Cardiac muscle cell (in vitro differentiated cells and primary cell): ENCODE data around the gene INTS6. TPM values are rescaled to one million over a fixed set of nuclear protein-coding genes. Genes with fewer than 3 reads are reported as not detected.

Source experiments
- DNase-seq, 2 donors: peaks; one replicate each; pipeline versions ENCODE4 v3.0.0 to v3.0.0-alpha.2; 2010 to 2017; ENCODE audit warnings: low read depth in 1 of 2, low spot score in 1 of 2
- H3K27ac ChIP-seq: fragments of 200-600 bp; sonication (generic); 2 replicates; pipeline ENCODE4 v1.5.1; 2016
- H3K27me3 ChIP-seq: fragments of 200-600 bp; sonication (generic); 2 replicates; pipeline ENCODE4 v1.6.0; 2016; ENCODE audit warnings: control low read depth
- H3K36me3 ChIP-seq: fragments of 200-600 bp; sonication (generic); 2 replicates; pipeline ENCODE4 v1.5.1; 2016; ENCODE audit warnings: control low read depth
- H3K4me1 ChIP-seq: fragments of 200-600 bp; sonication (generic); 2 replicates; pipeline ENCODE4 v1.8.1; 2017; ENCODE audit warnings: low read depth, mild to moderate bottlenecking, mixed run types
- H3K4me3 ChIP-seq: fragments of 200-600 bp; sonication (generic); 2 replicates; pipeline ENCODE4 v1.5.1; 2016; ENCODE audit warnings: mild to moderate bottlenecking
- H3K9me3 ChIP-seq: fragments of 200-600 bp; sonication (generic); 2 replicates; pipeline ENCODE4 v1.5.1; 2017; ENCODE audit warnings: low read depth, mild to moderate bottlenecking, control low read depth
- polyA plus RNA-seq: library from polyadenylated mRNA; unstranded; fragments of >200 nt; fragmentation: Nextera tagmentation; extraction: Ambion mirVana; gene quantifications from 2 replicates; pipeline ENCODE4 v1.2.1, GENCODE V29; 2016
- total RNA-seq: library from RNA; depleted of rRNA; stranded (reverse); fragments of >200 nt; gene quantifications from 2 replicates; pipeline ENCODE4 v1.2.3, GENCODE V29; 2016
- TF ChIP-seq, protein P1 (sequence below): IDR thresholded peaks from 2 replicates; pipeline ENCODE4 v1.5.1; 2012; ENCODE audit warnings: low read depth, mild to moderate bottlenecking, low read length

The INTS6 gene
- total and polyA plus RNA-seq, 2 experiments from 2014 or later: 22.5 to 29.7 TPM

DNA sequence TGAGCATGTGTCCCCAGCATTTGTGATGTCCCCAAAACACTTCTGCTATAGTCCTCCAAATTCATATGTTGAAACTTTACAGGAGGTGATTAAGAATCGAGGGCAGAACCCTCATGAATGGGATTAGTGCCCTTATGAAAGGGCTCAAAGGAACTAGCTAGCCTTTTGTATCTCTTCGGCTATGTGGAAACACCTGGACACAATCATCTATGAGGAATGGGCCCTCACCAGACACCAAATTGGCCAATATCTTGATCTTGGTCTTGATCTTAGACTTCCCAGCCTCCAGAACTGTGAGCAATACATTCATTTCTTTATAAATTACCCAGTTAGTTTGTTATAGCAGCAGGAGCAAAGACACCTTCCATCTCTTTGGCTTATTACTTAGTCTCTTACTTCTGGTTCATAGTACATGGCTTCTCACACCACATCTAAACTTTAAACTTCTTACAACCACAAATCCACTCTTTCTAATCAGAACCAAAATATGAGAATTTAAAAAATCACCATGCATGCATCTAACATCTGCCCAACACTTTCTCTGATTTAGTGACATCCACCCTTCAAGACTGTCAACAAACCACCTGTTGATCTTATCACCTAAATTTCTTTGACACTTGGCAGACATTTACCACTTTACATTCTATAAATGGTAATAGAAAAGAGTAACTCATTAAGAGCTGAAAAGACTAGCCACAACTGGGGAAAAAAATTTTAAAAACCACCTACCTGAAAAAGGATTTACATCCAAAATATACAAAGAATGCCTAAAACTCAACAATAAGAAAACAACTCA lies 120.1 kb downstream of the INTS6 start:
- Histone ChIP-seq H3K9me3 (no peaks in the 10 kb centered on the region), H3K4me3 (no peak overlapping the region), H3K4me1 (no peaks in the 10 kb centered on the region), H3K27ac (no peak overlapping the region), H3K27me3 (no peaks in the 10 kb centered on the region), H3K36me3 (no peaks in the 10 kb centered on the region)
- DNase-seq: no peak
- TF ChIP-seq, protein P1, sequence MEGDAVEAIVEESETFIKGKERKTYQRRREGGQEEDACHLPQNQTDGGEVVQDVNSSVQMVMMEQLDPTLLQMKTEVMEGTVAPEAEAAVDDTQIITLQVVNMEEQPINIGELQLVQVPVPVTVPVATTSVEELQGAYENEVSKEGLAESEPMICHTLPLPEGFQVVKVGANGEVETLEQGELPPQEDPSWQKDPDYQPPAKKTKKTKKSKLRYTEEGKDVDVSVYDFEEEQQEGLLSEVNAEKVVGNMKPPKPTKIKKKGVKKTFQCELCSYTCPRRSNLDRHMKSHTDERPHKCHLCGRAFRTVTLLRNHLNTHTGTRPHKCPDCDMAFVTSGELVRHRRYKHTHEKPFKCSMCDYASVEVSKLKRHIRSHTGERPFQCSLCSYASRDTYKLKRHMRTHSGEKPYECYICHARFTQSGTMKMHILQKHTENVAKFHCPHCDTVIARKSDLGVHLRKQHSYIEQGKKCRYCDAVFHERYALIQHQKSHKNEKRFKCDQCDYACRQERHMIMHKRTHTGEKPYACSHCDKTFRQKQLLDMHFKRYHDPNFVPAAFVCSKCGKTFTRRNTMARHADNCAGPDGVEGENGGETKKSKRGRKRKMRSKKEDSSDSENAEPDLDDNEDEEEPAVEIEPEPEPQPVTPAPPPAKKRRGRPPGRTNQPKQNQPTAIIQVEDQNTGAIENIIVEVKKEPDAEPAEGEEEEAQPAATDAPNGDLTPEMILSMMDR: no peak

DNA sequence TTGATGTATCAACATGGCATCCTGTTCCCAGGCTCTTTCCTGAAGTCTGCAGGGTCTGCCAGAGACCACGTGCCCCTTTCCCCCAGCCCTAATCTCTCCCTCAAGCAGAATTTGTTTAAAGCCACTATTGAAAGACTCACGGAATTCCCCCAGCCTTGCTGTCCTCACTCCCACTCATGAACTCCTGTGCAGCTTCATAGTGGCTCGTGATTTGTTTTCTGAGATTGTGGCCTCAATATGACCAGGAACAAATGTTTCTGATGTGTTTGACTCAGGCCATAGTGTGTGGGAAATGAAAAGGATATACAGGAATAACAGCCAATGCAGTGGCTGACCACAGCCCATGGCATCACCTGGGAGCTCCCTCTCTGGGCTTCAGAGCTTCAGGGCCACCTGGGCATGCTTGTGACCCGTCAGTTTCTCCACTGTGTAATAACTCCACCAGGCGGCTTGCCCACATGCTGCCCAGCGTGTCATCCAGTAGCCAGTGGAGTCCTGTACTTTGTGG lies 121.4 kb downstream of the INTS6 start:
- no peak overlapping the region for H3K4me3 ChIP-seq
- no peaks in the 10 kb centered on the region for H3K9me3 ChIP-seq
- no peaks in the 10 kb centered on the region for H3K4me1 ChIP-seq
- TF ChIP-seq, protein P1: no peak
- H3K27ac ChIP-seq: no peak overlapping the region
- no peaks in the 10 kb centered on the region for H3K36me3 ChIP-seq
- no peaks in the 10 kb centered on the region for H3K27me3 ChIP-seq
- DNase-seq: peak in 1 of 2 donors; percentile 27

DNA sequence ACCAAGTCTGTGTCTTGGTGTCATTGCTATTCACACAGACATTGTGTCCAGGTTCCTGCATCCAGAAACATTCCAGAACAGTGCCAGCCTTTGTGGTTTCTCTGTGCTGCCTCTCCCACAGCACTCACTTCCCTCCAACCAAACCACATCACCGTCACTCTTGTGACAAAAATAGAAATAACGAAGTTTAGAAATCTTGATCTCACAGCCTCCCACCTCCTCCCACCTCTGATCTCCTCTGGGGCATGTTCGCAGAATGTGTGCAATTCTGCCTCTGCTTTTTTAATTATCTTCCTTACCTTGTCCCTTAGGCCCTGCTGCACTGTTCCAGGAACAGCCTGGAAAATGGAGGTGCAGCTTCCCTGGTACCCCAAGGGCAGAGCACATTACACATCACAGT lies 122.0 kb downstream of the INTS6 start:
- no peaks in the 10 kb centered on the region for H3K36me3 ChIP-seq
- TF ChIP-seq, protein P1: no peak
- DNase-seq: peak in 1 of 2 donors; percentile 73
- H3K9me3 ChIP-seq: no peaks in the 10 kb centered on the region
- no peak overlapping the region for H3K27ac ChIP-seq
- no peaks in the 10 kb centered on the region for H3K4me1 ChIP-seq
- no peaks in the 10 kb centered on the region for H3K27me3 ChIP-seq
- H3K4me3 ChIP-seq: no peak overlapping the region

DNA sequence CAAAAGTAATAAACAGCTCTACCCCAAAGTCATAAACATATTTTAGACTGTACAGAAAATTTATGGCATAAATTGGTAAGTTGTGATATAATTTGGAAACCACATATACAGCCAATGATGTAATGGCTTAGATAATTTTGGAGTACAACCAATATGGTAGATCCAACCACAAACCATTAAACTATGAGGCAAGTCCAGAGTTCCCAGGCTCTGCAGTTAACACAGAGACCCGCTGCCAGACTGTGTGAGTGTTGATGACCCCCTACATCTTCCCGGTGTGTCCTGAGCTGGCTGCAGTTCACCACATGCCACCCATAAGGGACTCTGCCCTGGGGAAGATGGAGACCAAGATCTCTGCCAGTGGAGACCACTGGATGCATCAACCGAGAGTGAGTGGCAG lies 123.2 kb downstream of the INTS6 start:
- TF ChIP-seq, protein P1: no peak
- no peaks in the 10 kb centered on the region for H3K9me3 ChIP-seq
- no peak for DNase-seq

DNA sequence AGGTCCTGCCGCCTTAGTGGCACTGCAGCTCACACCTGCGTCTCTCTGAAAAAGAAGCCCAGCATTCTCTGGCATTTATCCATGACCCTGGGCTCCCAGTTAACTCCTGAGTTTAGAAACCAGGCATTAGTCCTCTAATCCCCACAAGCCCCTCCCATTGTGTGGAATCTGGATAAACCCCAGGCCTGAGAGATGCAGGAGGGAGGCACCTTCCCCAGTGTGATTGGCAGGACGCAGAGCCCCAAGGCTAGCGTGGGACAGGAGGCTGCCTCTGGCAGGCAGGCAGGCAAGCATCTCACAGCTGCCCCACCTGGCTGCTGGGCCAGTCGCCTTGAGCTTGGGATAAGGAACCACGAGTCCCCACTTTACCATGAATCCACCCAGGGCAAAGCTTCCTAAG lies 124.3 kb downstream of the INTS6 start:
- no peak for DNase-seq
- TF ChIP-seq, protein P1: no peak
- no peaks in the 10 kb centered on the region for H3K9me3 ChIP-seq
- no peak overlapping the region for H3K27ac ChIP-seq
- H3K27me3 ChIP-seq: no peaks in the 10 kb centered on the region
- no peaks in the 10 kb centered on the region for H3K4me1 ChIP-seq
- no peaks in the 10 kb centered on the region for H3K36me3 ChIP-seq
- no peak overlapping the region for H3K4me3 ChIP-seq

More for the DNA sequence above, 123.2 kb downstream of the INTS6 start:
- H3K36me3 ChIP-seq: no peaks in the 10 kb centered on the region
- H3K4me1 ChIP-seq: no peaks in the 10 kb centered on the region
- H3K4me3 ChIP-seq: no peak overlapping the region
- H3K27ac ChIP-seq: no peak overlapping the region
- H3K27me3 ChIP-seq: no peaks in the 10 kb centered on the region
